ENCODE data around the gene PCSK4.

The PCSK4 gene

GRCh38 chr19:1457031-1457739 is 33.0 kb downstream of the PCSK4 start:
- H3K9me3 ChIP-seq: no peaks in the 10 kb centered on the region
- peaks cover 14% of the 10 kb centered on the region for H3K4me1 ChIP-seq
- H3K4me3 ChIP-seq (ENCODE audit: low read depth, low read length): no peak overlapping the region
- H3K36me3 ChIP-seq: peaks cover 35% of the 10 kb centered on the region
- no peak for TF ChIP-seq CTCF (IDR thresholded peaks at IDR 0.05; ENCODE audit: low read depth, low read length)
- no peaks in the 10 kb centered on the region for H3K27me3 ChIP-seq
- no peak for DNase-seq

- H3K36me3 ChIP-seq: peaks cover 35% of the 10 kb centered on the region
- peaks cover 15% of the 10 kb centered on the region for H3K4me1 ChIP-seq
- no peak overlapping the region for H3K4me3 ChIP-seq (ENCODE audit: low read depth, low read length)
- TF ChIP-seq CTCF (IDR thresholded peaks at IDR 0.05; ENCODE audit: low read depth, low read length): no peak
- no peaks in the 10 kb centered on the region for H3K27me3 ChIP-seq
- no peaks in the 10 kb centered on the region for H3K9me3 ChIP-seq
- DNase-seq: no peak
Measured at GRCh38 chr19:1456121-1456900, 33.8 kb downstream of the PCSK4 start.

GRCh38 chr19:1455336-1456120 is 34.6 kb downstream of the PCSK4 start:
- Histone ChIP-seq H3K4me3 (ENCODE audit: low read depth, low read length) (no peak overlapping the region), H3K36me3 (peaks cover 27% of the 10 kb centered on the region), H3K27me3 (no peaks in the 10 kb centered on the region), H3K4me1 (peaks cover 15% of the 10 kb centered on the region), H3K9me3 (no peaks in the 10 kb centered on the region)
- peak; percentile 88 for DNase-seq
- no peak for TF ChIP-seq CTCF (IDR thresholded peaks at IDR 0.05; ENCODE audit: low read depth, low read length)

- Histone ChIP-seq H3K4me3 (ENCODE audit: low read depth, low read length) (no peak overlapping the region), H3K27me3 (no peaks in the 10 kb centered on the region), H3K9me3 (no peaks in the 10 kb centered on the region), H3K36me3 (peaks cover 21% of the 10 kb centered on the region), H3K4me1 (peaks cover 15% of the 10 kb centered on the region)
- no peak for TF ChIP-seq CTCF (IDR thresholded peaks at IDR 0.05; ENCODE audit: low read depth, low read length)
- no peak for DNase-seq
Measured at GRCh38 chr19:1455002-1455335, 35.2 kb downstream of the PCSK4 start.

- Histone ChIP-seq H3K4me3 (ENCODE audit: low read depth, low read length) (peak overlapping the region; percentile 20; the same call in 1 of the 2 replicates), H3K36me3 (peaks cover 12% of the 10 kb centered on the region), H3K4me1 (peaks cover 21% of the 10 kb centered on the region), H3K9me3 (no peaks in the 10 kb centered on the region), H3K27me3 (no peaks in the 10 kb centered on the region)
- DNase-seq: peak; percentile 89
- peak; percentile 9; the same call in 1 of the 2 replicates for TF ChIP-seq CTCF (IDR thresholded peaks at IDR 0.05; ENCODE audit: low read depth, low read length)
Measured at GRCh38 chr19:1453525-1454364, 36.4 kb downstream of the PCSK4 start.
